ENCODE measurements around the gene KCNQ1.

KCNQ1 gene

DNA sequence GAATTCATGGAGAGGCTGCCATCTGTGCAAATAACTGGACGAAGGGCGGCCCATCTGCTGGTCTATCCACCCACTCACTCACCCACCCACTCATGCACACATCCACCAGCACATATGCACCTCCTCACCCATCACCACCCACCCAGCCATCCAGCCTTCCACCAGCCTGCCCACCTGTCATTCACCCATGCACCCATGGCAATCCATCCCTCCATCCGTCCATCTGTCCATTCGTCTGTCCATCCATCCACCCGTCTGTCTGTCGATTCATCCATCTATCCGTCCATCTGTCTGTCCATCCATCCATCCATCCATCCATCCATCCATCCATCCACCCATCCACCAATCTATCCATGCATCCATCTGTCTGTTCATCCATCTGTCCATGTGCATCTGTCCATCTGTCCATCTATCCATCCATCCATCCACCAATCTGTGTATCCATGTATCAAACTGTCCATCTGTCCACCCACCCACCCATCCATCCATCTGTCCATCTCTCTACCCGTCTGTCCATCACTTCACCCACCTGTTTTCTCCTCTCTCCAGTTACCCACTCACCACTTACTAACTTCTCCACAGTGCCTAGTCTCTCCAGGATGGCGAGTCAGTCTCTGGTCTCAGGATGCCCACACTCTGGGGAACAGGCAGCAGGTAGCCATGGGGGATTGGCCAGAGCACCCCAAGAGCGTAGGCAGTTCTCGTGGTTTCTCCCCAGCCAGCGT lies 9.4 kb upstream of the KCNQ1 start:
- no peaks in the 10 kb centered on the region for H3K36me3 ChIP-seq (ENCODE audit: low read depth)
- DNase-seq (ENCODE audit: low spot score): peak; percentile 16
- no peak overlapping the region for H3K4me3 ChIP-seq (ENCODE audit: severe bottlenecking)
- H3K4me1 ChIP-seq (ENCODE audit: insufficient read depth, poor library complexity, severe bottlenecking): no peaks in the 10 kb centered on the region
- no peak overlapping the region for H3K27ac ChIP-seq (ENCODE audit: poor library complexity, severe bottlenecking)
- TF ChIP-seq, protein P1, sequence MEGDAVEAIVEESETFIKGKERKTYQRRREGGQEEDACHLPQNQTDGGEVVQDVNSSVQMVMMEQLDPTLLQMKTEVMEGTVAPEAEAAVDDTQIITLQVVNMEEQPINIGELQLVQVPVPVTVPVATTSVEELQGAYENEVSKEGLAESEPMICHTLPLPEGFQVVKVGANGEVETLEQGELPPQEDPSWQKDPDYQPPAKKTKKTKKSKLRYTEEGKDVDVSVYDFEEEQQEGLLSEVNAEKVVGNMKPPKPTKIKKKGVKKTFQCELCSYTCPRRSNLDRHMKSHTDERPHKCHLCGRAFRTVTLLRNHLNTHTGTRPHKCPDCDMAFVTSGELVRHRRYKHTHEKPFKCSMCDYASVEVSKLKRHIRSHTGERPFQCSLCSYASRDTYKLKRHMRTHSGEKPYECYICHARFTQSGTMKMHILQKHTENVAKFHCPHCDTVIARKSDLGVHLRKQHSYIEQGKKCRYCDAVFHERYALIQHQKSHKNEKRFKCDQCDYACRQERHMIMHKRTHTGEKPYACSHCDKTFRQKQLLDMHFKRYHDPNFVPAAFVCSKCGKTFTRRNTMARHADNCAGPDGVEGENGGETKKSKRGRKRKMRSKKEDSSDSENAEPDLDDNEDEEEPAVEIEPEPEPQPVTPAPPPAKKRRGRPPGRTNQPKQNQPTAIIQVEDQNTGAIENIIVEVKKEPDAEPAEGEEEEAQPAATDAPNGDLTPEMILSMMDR (IDR thresholded peaks at IDR 0.05; ENCODE audit: poor library complexity, severe bottlenecking): no peak
- ATAC-seq (ENCODE audit: low read depth): no peak
- H3K9me3 ChIP-seq (ENCODE audit: severe bottlenecking): no peaks in the 10 kb centered on the region
- no peaks in the 10 kb centered on the region for H3K27me3 ChIP-seq (ENCODE audit: insufficient read depth, poor library complexity, severe bottlenecking)

DNA sequence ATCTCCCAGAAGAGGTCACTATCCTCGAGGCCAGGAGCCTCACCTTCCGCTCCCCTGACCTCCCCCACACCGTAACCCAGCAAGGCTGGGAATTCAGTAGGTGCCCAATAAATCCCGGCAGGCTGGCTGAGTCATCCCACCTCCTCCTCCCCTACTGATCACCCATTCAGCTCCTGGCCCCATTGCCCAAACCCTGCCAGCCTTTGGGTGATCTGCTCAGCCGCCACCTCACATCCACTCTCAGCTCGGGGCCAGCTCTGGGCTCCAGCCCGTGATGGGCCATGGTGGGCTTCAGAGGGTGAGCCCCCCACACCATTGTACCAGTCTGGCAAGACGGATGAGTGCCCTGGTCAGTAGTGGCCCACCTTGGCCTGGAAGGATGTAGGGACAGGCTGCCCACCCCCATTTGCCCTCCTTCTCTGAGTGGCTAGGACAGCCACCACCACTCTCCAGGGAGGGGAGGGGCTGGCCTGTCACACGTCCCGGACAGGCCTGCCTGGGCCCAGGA lies 8.7 kb upstream of the KCNQ1 start:
- Histone ChIP-seq H3K36me3 (ENCODE audit: low read depth) (no peaks in the 10 kb centered on the region), H3K27ac (ENCODE audit: poor library complexity, severe bottlenecking) (no peak overlapping the region), H3K4me3 (ENCODE audit: severe bottlenecking) (no peak overlapping the region), H3K27me3 (ENCODE audit: insufficient read depth, poor library complexity, severe bottlenecking) (no peaks in the 10 kb centered on the region), H3K4me1 (ENCODE audit: insufficient read depth, poor library complexity, severe bottlenecking) (no peaks in the 10 kb centered on the region), H3K9me3 (ENCODE audit: severe bottlenecking) (no peaks in the 10 kb centered on the region)
- TF ChIP-seq, protein P1 (IDR thresholded peaks at IDR 0.05; ENCODE audit: poor library complexity, severe bottlenecking): no peak
- no peak for ATAC-seq (ENCODE audit: low read depth)
- DNase-seq (ENCODE audit: low spot score): peak; percentile 44

DNA sequence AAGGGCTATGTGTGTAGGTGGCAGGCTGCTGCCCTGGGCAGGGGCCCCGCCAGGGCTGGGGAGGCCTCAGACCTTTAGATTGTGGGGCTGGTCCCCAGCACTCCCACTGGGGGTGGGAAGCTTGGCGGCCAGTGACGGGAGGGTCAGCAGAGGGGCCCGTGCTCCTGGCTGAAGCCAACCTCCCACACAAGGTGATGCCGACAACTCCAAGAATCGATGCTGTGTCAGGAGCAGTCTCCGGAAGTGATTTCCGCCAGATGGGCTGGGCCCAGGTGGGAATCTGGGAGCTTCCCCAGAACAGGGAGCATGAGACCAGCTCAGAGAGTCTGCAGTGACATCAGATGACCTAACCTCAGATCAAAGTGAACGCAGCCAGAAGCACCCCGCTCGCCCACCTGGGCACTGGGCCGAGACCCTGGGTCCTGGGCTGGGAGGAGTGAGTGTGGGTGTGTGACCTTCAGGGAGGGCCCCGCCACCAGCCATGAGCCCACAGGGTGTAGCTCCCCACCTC lies 8.2 kb upstream of the KCNQ1 start:
- H3K4me3 ChIP-seq (ENCODE audit: severe bottlenecking): no peak overlapping the region
- H3K4me1 ChIP-seq (ENCODE audit: insufficient read depth, poor library complexity, severe bottlenecking): no peaks in the 10 kb centered on the region
- TF ChIP-seq, protein P1 (IDR thresholded peaks at IDR 0.05; ENCODE audit: poor library complexity, severe bottlenecking): no peak
- no peaks in the 10 kb centered on the region for H3K27me3 ChIP-seq (ENCODE audit: insufficient read depth, poor library complexity, severe bottlenecking)
- DNase-seq (ENCODE audit: low spot score): peak; percentile 23
- H3K27ac ChIP-seq (ENCODE audit: poor library complexity, severe bottlenecking): no peak overlapping the region
- no peaks in the 10 kb centered on the region for H3K9me3 ChIP-seq (ENCODE audit: severe bottlenecking)
- no peak; the same call in 2 of the 3 replicates for ATAC-seq (ENCODE audit: low read depth)
- no peaks in the 10 kb centered on the region for H3K36me3 ChIP-seq (ENCODE audit: low read depth)

DNA sequence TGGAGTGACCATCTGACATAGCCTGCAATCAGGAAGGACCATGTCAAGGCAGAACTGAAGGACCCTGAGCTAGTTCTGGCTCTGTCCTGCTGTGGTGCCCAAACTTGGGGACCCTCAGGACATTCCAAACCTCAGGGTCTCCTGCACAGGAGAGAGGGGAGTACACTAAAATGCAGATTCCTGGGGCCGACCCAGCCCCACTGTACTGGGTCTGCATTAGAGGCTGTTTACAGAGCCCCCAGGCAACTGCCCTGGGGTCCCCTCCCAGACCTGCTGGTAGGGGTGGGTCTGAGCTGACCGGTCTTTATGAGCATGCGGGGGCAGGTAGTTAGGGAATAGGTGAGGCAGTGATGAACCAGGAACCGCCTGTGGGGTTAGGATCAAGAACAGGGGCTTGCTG lies 7.3 kb upstream of the KCNQ1 start:
- TF ChIP-seq, protein P1 (IDR thresholded peaks at IDR 0.05; ENCODE audit: poor library complexity, severe bottlenecking): no peak
- Histone ChIP-seq H3K9me3 (ENCODE audit: severe bottlenecking) (no peaks in the 10 kb centered on the region), H3K4me3 (ENCODE audit: severe bottlenecking) (no peak overlapping the region), H3K4me1 (ENCODE audit: insufficient read depth, poor library complexity, severe bottlenecking) (no peaks in the 10 kb centered on the region), H3K27ac (ENCODE audit: poor library complexity, severe bottlenecking) (no peak overlapping the region), H3K27me3 (ENCODE audit: insufficient read depth, poor library complexity, severe bottlenecking) (no peaks in the 10 kb centered on the region), H3K36me3 (ENCODE audit: low read depth) (no peaks in the 10 kb centered on the region)
- DNase-seq (ENCODE audit: low spot score): peak; percentile 24
- no peak for ATAC-seq (ENCODE audit: low read depth)

DNA sequence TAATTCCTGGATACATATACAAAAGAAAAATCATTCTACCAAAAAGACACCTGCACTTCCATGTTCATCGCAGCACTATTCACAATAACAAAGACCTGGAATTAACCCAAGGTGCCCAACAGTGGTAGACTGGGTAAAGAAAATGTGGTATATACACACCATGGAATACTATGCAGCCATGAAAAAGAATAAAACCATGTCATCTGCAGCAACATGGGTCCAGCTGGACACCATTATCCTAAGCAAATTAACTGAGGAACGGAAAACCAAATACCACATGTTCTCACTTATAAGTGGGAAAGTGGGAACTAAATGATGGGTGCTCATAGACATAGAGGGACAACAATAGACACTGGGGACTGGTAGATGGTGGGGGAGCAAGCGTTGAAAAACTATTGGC lies 5.0 kb upstream of the KCNQ1 start:
- H3K9me3 ChIP-seq (ENCODE audit: severe bottlenecking): no peaks in the 10 kb centered on the region
- no peak for ATAC-seq (ENCODE audit: low read depth)

More for the DNA sequence above, 5.0 kb upstream of the KCNQ1 start:
- H3K4me3 ChIP-seq (ENCODE audit: severe bottlenecking): no peak overlapping the region
- TF ChIP-seq, protein P1 (IDR thresholded peaks at IDR 0.05; ENCODE audit: poor library complexity, severe bottlenecking): no peak
- no peak for DNase-seq (ENCODE audit: low spot score)
- no peaks in the 10 kb centered on the region for H3K36me3 ChIP-seq (ENCODE audit: low read depth)
- H3K27ac ChIP-seq (ENCODE audit: poor library complexity, severe bottlenecking): no peak overlapping the region
- peaks cover 15% of the 10 kb centered on the region for H3K27me3 ChIP-seq (ENCODE audit: insufficient read depth, poor library complexity, severe bottlenecking)
- H3K4me1 ChIP-seq (ENCODE audit: insufficient read depth, poor library complexity, severe bottlenecking): no peaks in the 10 kb centered on the region
